GM18873 (cell line): ENCODE measurements around the gene ERBB2.
"Not testable (repeated sequence)": the region's sequence is repeated elsewhere in the genome, so short reads cannot be mapped to it uniquely, and the experiment has no call there.

Source experiments
- ATAC-seq: cut with Tn5 transposase; IDR thresholded peaks from one replicate; pipeline ENCODE4 v1.9.1; 2021; ENCODE audit warnings: mild to moderate bottlenecking, moderate library complexity, moderate number of reproducible peaks; ENCODE audit not compliant: unreplicated experiment, low FRiP score

The ERBB2 gene

DNA sequence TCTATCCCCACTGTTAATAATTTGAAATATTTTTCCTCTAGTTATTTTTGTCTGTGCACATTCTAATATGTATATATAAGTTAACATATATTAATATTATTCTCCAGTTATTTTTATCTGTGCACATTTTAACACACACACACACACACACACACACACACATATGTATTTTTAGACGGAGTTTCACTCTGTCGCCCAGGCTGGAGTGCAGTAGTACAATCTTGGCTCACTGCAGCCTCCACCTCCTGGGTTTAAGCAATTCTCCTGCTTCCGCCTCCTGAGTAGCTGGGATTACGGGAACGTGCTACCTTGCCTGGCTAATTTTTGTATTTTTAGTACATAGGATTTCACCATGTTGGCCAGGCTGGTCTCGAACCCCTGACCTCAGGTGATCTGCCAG, 17.8 kb downstream of the ERBB2 start:
- ATAC-seq = no peak

DNA sequence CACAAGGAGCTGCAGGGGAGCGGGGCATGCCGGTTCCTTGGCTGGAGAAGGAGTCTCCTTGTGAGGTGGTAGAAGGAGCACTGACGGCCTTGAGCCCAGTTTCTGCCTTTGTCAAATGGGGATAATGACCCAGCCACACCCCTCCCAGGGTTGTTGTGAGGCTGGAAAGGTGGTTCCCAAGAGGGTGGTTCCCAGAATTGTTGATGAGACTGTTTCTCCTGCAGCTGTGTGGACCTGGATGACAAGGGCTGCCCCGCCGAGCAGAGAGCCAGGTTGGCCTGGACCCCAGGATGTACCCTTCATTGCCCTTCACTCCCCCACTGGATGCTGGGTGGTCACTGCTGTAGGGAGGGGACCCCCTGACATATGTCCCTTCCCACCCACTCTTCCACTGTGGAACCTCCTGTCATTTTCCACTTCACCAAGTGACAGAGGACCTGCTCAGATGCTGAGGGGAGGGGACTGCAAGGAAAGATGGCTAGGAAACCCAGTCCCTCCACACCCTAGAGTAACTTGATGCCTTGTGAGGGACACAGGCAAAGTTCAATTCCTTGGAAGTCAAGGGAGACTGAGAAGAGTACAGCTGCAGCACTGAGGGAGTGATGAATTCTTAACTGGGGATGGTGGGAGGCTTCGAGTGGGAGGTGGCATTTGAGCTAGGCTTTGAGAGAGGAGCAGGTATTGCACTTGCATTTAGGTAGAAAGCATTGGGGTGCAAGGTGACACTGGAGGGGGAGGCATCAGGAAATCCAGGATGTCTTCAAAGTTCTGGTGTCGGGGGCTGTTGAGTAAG, 19.9 kb downstream of the ERBB2 start:
- no peak for ATAC-seq

DNA sequence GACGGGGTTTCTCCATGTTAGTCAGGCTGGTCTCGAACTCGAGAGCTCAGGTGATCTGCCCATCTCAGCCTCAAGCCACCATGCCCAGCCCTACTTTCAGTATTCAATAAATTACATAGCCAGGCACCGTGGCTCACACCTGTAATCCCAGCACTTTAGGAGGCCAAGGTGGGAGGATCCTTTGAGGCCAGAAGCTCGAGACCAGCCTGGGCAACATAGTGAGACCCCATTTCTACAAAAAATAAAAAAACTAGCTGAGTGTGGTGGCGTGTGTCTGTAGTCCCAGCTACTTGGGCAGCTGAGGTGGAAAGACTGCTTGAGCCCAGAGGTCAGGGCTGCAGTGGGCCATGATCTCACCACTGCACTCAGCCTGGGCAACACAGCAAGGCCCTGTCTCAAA, 22.2 kb downstream of the ERBB2 start:
- no peak for ATAC-seq

DNA sequence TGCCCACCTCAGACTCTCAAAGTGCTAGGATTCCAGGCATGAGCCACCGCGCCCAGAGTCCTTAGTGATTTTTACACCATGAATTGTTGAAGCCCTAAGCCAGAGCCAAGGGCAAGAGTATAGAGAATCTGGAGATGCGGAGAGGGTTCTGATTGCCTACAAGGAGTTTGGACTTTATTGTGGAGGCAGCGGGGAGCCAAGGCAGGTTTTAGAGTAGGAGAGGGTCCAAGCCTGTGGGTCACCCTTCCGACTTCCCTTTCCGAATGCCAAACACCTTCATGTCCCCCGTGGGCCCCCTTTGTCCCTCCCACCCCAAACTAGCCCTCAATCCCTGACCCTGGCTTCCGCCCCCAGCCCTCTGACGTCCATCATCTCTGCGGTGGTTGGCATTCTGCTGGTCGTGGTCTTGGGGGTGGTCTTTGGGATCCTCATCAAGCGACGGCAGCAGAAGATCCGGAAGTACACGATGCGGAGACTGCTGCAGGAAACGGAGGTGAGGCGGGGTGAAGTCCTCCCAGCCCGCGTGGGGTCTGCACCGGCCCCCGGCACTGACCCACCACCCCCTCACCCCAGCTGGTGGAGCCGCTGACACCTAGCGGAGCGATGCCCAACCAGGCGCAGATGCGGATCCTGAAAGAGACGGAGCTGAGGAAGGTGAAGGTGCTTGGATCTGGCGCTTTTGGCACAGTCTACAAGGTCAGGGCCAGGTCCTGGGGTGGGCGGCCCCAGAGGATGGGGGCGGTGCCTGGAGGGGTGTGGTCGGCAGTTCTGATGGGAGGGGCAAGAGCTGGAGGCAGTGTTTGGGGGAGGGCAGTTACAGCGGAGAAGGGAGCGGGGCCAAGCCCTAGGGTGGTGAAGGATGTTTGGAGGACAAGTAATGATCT, 23.3 kb downstream of the ERBB2 start:
- no peak for ATAC-seq

DNA sequence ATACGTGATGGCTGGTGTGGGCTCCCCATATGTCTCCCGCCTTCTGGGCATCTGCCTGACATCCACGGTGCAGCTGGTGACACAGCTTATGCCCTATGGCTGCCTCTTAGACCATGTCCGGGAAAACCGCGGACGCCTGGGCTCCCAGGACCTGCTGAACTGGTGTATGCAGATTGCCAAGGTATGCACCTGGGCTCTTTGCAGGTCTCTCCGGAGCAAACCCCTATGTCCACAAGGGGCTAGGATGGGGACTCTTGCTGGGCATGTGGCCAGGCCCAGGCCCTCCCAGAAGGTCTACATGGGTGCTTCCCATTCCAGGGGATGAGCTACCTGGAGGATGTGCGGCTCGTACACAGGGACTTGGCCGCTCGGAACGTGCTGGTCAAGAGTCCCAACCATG, 24.9 kb downstream of the ERBB2 start:
- no peak for ATAC-seq

DNA sequence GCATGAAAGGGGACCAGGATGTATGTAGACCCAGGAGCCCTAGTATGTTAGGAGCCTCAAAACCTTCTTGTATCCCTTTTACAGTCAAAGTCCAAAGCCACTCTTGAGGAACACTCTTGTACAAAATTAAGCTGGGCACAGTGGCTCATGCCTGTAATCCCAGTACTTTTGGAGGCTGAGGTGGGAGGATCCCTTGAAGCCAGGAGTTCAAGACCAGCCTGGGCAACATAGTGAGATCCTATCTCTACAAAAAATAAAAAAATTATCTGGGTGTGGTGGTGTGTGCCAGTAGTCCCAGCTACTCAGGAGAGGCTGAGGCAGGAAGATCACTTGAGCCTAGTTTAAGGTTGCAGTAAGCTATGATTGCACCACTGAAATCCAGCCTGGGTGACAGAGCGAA, 26.1 kb downstream of the ERBB2 start:
- not testable (repeated sequence) for ATAC-seq

DNA sequence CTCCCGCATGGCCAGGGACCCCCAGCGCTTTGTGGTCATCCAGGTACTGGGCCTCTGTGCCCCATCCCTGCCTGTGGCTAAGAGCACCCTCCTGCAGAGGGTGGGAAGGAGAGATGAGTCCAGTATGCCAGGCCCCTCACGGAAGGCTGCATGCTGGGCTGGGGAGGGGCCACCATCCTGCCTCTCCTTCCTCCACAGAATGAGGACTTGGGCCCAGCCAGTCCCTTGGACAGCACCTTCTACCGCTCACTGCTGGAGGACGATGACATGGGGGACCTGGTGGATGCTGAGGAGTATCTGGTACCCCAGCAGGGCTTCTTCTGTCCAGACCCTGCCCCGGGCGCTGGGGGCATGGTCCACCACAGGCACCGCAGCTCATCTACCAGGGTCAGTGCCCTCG, 26.8 kb downstream of the ERBB2 start:
- ATAC-seq = no peak

DNA sequence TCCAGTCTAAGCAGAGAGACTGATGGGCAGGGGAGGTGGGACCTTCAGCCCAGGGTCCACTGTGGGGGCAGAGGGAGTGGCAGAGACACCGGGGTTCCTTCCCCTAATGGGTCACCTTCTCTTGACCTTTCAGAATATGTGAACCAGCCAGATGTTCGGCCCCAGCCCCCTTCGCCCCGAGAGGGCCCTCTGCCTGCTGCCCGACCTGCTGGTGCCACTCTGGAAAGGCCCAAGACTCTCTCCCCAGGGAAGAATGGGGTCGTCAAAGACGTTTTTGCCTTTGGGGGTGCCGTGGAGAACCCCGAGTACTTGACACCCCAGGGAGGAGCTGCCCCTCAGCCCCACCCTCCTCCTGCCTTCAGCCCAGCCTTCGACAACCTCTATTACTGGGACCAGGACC, 27.7 kb downstream of the ERBB2 start:
- no peak for ATAC-seq

DNA sequence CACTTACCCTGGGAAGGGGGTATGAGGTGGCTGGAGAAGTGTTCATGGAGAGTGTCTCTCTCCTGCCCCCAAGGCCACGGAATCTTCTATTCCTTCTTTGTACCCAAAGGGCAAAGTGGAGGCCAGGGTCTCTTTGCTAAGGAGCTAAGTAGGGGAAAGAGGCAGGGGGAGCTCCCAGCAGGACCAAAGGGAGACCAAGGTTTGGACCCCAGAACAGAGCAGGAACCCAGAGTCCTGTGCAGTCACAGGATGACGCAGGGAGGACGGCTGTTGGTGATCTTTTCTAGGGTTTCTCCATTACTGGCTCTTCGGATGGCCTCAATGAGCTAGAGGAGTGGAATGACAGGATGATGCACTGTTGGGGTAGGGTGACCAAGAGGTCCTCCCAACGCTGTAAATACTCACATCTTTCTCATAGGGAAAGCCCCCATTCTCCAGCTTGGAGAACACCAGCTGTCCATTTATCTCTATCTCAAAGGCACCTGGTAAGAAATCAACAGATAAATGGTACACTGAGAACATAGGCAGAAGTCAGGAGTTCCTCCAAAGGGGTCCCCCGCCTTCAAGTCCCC, 29.5 kb downstream of the ERBB2 start:
- no peak for ATAC-seq

DNA sequence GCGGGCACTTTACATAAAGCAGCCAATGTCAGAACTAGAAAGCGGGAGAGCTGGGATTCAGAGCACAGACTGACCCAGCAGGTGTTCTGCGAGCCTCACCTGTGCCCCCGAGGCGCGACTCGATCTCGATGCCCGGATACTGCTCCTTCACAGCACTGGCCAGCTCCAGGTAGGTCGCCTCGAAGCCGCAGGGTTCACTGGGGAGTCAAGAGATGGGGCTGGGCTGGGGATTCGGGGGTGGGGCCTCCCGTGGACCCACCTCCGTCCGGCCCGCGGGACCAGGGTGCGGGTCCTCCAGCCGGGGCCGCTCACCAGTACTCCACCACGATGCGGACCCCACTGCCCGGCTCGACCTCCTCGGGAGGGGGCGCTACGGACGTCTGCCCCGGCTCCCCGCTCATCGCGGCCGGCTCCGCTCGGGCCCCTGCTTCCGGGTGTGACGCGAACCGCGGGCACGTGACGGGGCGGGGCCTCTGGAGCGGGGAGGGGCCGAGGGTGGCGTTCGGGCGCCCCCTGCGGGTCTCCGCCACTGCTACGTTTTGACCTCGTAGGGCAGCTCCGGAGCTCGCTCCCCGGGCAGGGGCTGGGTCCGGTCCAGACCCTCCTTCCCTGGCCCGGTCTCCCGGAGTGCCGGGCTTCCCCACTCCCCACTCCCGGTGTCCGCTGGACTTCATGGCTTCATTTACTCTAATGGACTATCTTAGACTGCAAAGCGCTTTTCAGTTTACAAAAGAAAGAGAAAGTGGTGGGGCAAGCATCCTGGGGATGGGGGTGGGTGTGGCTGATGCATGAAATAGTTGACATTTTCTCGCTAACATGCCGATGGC, 30.4 kb downstream of the ERBB2 start, which contains the start of gene MIEN1:
Gene MIEN1, minus strand, starts transcription at position 438 of the 827 bp plus-strand sequence. Its CDS starts 37 bp downstream, at position 401.
- peak; percentile 56 for ATAC-seq

DNA sequence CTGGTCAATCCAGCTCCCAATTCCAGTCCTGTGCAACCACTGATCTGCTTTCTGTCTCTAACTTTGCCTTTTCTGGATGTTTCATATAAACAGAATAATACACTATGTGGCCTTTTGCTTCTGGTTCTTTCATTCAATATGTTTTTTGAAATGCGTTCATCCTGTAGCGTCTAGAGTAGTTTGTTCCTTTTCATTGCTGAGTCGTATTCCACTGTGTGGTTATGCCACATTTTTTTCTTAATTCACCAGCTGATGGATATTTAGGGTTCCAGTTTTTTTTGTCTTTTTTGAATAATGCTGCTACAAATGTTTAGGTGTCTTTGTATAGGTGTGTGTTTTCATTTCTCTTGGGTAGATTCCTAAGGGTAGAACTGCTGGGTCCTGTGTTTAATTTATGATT, 32.7 kb downstream of the ERBB2 start:
- ATAC-seq = no peak

DNA sequence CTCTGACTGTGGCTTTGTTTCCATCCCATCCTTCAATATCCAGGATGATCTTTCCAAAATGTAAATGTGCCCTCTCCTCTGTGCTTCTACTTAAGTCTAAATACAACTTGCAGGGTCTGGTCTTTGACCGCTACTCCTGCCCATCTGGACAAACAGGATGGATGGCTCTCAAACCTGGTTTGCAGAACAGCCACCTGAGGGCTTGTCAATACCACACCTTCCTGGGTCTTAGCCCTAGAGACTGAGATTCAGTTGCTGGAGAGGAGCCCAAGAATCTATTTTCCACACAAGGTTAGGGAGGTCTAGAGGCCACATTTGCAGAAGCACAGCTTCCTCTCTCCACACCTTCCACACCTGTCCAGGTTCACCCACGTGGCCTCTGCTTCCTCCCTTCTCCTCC, 36.0 kb downstream of the ERBB2 start:
- no peak for ATAC-seq

DNA sequence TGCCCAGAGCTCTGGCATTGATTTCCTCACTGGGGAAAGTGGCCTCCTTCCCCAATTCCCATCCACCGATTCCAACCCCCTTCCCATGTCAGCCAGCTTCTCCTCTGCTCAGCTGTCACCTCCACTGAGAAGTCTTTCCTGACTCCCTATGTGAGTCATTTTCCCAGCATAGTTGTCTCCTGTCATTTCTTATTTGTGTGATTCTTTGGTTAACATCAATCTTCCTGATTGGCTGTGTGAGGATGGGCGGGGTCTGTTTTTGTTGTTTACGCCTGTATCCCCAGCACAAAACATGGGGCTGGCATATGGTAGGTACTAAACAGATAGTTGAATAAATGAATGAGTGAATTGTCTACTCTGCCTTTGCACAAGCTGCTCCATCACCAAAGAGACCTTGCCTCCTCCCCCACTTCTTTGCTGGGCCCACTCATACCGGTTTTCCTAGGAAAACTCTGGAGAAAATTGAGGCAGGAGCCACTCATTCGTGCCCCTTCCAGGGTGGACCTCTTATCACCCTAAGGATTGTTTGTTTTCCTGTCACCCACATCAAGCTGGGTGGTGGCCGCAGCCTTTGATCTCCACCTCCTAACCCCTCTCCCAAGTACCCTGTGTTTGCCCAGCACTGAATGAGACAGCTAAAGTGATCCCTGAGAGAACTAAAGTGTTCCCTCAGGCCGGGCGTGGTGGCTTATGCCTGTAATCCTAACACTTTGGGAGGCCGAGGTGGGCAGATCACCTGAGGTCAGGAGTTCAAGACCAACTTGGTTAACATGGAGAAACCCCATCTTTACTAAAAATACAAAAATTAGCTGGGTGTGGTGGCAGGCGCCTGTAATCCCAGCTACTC, 36.7 kb downstream of the ERBB2 start:
- ATAC-seq = no peak

DNA sequence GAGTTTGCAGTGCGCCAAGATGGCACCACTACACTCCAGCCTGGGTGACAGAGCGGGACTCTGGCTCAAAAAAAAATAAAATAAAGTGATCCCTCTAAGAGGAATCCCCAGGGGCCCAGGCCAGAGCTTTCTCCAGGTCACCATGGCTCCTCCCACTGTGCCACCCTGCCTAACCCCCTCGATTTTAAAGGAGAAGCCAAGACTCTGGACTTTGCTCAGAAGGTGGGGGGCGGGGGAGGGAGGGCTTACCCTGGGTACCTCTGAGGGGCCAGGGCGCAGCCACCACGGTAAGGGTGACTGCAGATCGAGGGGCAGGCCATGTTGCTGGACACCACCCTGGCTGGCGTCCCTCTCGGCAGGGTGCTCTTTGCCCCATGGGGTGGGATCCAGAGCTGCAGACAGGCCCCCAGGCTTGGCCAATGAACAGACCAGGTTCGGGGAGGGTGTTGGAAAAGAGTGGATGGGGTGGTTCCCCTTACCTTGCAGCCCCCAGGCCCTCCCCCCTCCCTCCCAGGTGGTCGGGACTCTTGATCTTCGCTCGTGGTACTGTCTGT, 37.4 kb downstream of the ERBB2 start:
- no peak for ATAC-seq

DNA sequence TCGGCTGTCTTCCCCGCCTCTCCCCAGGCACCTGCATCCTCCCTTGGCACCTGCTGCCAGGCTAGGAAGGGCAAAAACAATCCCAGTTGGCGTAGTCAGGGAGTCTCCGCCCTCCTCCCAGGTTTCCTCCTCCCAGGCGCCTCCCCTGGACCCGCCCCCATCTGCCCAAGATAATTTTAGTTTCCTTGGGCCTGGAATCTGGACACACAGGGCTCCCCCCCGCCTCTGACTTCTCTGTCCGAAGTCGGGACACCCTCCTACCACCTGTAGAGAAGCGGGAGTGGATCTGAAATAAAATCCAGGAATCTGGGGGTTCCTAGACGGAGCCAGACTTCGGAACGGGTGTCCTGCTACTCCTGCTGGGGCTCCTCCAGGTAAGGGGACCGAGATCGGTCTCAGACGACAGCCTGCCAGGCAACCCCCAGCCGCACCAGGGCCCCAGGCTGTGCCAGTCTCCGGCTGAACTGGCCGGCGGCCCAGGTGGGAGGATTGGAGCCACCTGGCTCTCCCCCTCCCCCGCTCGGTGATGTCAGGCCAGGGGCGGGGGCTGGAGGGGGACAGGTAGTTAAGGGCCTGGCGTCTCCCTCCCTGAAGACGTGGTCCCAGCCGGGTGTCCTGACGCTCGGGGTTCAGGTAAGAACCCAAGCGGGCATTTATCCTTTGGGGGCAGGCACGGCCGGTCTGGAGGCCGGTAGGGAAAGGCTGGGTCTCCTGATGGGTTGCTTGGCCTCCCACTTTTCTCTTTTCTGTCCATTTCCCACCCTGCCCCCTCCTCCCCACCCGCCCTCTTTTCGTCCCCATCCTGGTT, 38.1 kb downstream of the ERBB2 start, which contains the start of gene GRB7:
Gene GRB7, plus strand, starts transcription at position 179 of the 808 bp plus-strand sequence. CDS start 4,364 bp downstream, outside the sequence.
- ATAC-seq = no peak

DNA sequence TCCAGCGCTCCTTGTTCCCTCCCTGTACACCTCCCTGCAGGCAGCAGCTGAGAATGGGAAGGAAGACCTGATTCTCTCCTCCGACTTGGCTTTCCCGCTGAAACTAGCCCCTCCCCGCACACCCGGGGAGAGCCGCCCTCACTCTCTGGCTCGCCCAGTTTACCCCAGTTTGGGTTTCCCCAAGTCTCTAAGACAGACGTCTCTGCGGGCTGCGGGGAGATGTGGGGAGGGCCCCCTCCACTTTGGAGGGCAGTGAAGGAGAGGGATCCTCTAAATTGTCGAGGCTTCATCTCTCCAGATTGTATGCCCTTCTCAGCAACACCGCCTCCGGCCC, 38.7 kb downstream of the ERBB2 start:
- ATAC-seq = no peak

DNA sequence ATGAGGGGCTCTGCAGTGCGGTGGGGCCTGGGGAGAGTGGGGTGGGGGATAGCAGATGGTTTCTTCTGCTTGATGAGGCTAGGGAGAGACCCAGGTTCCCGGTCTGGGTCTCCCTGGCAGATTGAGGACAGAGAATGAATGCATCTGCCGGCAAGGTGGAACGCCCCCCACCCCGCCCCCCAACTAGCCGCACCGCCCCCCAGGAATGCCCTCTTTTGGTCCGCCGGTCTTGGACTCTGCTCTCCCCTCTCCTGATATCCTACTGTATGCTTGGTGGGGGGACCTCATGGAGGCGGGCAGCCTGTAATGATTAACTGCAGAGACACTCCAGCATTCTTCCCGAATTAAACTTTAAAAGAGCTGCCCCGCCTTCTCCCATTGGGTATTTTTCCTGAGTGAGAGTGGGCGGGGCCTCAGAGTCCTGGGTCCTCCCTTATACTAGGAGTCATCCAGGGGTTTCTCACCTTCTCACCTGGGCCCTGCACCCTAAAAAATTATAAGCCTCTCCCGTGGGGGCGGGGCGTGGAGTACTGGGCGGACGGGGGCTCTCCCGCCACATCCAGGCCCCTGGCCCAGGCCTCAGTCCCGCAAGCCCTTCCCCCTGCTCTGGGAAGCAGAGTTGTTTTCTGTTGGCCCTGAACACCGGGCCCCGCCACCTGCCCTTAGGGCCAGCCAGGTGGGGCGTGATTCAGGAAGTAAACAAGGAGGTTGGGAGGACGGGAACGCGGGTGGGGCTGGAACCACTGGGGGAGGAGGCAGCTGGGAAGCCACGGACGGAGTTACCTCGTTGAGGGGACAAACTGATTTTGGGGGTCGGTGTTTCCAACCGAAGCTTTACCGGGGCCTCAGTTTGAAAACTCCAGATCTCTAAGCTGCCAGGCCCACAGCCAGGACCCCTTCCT, 39.4 kb downstream of the ERBB2 start:
- no peak for ATAC-seq
